M059J (cell line): ENCODE measurements around the gene IGSF9B. TPM values are rescaled to one million over a fixed set of nuclear protein-coding genes. Genes with fewer than 3 reads are reported as not detected.

Experiments used
- DNase-seq: peaks from one replicate; pipeline ENCODE4 v3.0.0-alpha.2; 2012; ENCODE audit warnings: low read depth
- total RNA-seq: library from RNA; depleted of rRNA; stranded (reverse); fragments of >200 nt; shearing (Covaris generic); gene quantifications from 2 replicates; pipeline ENCODE4 v1.2.3, GENCODE V29; 2014

IGSF9B gene
- total RNA-seq, 1 experiment from 2014 or later, result 0.02 TPM

DNA sequence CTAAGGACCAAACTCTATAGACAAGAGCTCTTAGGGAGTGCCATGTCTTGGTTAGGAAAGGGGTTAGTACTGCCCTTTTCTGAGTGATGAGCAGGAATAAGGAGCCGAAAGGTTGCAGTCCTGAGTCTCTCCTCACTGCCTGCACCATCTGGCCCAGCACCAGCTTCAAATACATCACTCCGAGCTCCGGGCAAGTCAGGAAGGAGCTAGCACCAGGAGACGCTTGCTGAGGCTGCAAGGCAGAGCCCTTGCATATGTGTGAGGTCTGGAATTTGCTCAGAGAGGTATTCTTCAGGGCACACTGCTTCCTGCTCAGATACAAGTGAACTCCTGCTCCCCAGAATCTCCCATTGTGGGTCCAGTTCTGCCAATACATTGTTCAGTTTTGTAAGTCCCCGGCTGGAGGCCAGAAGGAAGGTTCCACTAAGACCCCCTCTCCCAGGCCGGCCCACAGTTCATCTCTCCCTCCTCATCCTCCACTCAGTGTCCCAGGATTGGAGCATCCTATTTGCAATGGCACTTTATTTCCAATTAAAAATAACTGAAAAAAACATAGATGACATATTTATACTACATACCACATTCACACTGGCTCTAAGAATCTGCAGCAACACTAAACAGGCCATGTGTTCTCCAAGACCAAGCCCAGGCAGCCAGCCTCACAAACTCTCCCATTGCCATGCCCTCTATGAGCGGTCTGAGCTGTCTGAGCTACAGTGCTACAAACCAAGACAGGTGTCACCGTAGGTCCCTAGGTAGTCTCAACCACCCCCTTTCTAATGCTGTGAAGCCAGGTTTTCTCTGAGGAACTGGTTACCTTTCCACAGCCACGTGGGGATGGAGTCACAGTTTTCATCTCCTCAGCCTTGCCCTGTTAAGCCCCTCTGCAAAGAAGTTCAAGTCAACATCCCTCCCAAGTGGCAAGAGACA, 56.3 kb downstream of the IGSF9B start:
- DNase-seq, result no peak

- no peak for DNase-seq
These were observed 58.0 kb downstream of the IGSF9B start for GRCh38 chr11:133898770-133899115.

DNA sequence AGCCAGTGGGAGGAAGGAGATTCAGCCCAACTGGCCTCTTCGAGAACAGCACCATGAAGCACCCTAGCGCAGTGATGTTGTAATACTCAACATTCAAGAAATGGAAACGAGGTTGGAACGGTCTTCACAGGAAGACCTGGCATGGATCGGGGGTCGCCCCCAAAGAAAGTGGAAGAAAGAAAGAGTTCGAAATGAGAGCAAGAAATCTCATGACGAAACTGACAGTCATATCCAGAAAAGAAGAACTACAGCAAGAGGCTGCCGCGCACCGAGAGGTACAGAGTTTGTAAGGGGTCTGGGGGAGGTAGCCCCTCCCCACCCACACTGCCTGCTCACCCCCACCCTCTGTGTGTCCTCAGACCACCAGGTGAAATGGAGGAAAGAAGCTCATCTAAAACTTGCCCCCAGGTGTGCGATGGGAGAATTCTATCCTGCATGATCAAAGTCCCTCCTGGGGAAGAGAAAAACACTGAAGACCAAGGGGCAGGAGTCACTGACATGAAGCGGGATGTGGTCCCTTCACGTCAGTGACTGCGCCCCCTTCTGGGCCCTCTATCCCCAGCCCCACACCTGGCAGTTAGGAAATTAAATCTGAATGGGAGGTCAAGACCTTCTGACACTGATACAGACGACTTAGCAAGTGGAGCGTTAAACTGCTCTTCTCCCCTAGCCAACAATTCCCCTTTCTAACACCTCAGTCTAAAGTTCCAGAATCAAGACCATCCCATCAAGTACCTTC, 58.6 kb downstream of the IGSF9B start:
- no peak for DNase-seq

DNA sequence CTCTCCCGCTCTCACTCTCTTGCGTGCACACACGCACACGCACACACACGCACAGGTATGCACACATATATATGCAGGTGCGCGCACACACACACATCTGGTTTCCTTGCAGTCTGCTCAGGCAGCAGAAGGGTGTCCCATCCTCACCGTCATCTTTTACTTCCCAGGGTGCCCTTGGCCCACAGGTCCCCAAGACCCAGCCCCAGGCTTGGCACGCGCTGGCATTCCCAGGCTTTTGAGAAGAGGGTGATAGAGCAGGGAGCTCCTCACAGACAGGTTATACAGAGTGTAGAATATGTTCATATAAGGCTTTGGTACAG, 59.5 kb downstream of the IGSF9B start:
- DNase-seq, result no peak

DNA sequence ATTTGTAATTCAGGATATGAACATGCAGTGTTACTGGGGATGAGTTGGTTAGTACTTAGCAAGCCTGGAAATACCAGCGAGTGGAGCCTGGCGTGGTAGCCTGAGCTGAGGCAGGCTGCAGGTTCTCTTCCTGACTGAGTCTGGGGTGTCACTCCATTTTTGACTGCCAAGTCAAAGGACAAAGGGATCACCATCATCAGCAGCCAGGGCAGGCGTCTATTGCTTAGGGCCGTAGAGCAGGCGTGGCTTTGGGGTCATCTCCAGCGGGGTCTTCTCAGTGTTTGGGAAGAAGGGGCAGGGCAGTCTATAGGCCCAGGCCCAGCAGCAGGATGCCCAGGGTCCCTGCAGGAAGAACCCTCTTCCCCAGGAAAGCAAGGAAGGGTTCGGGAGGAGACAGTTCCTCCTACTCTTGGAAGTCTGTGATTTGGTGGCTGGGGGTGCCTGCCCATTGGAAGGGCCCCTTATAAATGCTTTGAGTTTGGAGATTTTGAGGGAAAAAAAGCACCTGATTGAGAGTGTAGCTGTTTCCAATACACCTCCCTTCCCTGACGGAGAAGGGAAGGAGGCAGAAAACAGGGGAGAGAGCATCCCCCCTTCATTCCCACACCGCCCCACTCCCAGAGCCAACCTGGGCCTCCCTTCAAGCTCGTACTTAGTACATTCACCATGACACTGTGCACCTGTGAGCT, 60.0 kb downstream of the IGSF9B start:
- no peak for DNase-seq

GRCh38 chr11:133896028-133896427, 60.7 kb downstream of the IGSF9B start:
- DNase-seq, result no peak

- DNase-seq, result no peak
These were observed 61.2 kb downstream of the IGSF9B start for GRCh38 chr11:133895551-133895950.

GRCh38 chr11:133895061-133895479, 61.7 kb downstream of the IGSF9B start:
- DNase-seq, result peak; percentile 3

DNA sequence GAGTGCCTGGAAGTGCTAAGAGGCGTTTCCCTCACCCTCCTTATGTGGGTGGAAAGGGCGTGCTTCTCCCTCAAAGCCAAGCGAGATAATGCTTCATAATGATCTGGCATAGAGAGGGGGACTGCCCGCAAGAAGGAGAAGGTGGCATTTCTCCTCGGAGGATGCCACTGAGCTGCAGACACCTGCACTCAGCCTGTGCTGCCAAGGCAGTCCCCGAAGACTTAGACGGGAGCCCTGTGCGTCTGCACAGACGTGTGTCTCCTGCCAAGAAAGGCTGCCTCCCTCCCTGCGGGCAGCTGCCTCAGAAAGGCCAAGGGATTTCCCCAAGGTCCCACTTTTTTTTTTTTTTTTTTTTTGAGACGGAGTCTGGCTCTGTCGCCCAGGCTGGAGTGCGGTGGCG, 63.4 kb downstream of the IGSF9B start:
- DNase-seq, result no peak

GRCh38 chr11:133892584-133893380, 64.0 kb downstream of the IGSF9B start:
- no peak for DNase-seq

DNA sequence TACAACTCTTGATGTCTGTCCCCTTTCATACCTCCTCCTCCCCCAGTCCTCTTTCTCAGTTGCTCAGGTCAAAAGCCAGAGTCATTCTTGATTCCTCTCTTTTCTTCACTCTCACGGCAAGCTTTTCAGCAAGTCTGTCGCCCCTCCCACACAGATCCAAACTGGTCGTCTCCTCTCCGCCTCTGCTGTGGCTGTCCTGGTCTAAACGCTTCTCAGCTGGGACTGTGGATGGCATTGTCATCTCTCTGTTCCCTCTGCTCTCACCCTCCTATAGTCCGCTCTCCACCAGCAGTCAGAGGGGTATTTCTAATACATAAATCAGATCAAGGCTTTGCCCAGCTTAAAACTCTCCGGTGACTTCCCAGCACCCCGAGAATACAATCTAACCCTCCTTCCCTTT, 64.6 kb downstream of the IGSF9B start:
- DNase-seq, result no peak

DNA sequence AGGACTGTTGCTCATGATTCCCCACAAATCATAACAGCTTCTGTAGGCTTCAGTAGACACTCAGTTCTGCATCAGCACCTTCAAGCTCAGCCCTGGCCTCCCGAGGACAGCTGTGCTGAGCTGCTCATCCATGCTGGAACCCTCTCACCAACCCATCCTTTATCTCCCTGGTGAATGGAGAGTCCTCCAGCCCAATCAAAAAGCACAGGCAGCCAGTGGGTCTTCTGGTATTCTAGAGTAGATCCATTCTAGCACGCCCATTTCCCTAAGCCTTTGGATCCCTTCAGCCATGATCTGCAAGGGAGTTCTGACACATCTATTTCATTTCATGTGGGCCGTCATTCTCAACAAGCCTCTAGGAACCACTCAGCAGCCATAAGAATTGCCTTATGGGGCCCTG, 66.9 kb downstream of the IGSF9B start:
- no peak for DNase-seq

DNA sequence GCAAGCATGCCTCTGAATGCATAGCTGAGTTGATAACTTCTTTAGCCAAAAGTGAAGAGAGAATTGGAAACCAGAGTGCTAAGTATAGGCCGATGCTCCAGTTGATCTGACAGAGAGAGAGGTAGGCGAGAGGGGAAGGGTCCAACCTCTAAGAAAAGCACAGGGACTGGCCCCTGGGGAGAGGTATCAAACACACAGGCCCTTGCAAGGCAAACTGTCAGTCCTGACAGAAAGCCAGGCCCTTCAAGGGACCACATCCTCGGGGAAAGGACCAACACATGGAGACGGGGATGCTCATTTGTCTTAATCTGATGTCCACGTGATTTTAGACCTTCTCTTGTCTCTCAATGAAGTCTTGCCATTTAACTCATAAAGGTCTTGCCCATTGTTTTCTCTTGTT, 67.6 kb downstream of the IGSF9B start:
- DNase-seq, result no peak

DNA sequence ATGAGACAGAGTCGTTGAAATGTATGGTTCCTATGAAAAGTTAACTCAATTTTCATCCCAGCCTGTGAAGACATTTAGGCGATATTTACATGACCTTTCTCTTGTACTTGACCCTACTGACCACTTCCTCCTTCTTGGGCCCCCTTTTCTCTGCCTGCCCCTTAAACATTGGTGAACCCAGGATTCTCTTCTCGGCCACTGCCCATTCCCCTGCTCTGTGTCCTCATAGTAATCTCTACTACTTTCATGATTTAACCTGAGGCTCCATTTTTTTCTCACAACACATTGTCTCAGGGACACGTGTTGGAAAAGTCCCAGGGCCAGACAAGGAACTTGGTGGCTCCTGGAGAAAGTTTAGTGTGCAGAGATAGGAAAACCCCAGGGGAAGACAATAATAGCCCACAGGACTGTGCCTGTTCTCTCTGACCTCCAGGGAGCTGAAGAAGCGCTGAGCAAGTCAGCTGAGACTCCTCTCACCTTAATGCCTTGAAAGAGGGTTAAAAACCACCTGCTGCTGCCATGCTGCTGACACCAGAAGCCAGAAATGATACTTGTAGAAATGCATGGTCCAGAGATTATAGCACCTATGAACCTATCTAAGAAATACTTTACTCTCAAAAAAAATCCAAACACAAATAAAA, 69.0 kb downstream of the IGSF9B start:
- DNase-seq, result no peak

DNA sequence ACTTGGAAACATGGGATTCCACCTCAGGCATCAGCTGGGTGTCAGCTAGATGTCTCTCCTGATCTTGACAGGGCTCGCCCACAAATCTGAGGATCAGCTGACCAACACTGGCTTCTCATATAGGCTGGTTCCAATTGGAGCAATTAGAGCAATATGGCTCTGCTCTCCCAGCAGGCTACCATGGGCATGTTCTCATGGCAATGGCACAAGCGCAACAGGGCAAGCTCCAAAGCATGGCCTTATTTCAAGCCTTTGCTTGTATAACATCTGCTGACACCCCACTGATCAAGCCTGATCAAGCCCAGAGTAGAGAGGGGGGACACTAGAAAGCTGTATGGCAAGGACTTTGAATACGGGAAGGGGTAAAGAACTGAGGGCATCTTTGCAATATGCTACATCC, 70.7 kb downstream of the IGSF9B start:
- DNase-seq, result no peak

GRCh38 chr11:133872160-133872559, 84.6 kb downstream of the IGSF9B start:
- no peak for DNase-seq

GRCh38 chr11:133867456-133867855, 89.3 kb downstream of the IGSF9B start:
- no peak for DNase-seq

GRCh38 chr11:133865466-133865865, 91.3 kb downstream of the IGSF9B start:
- DNase-seq, result no peak

- no peak for DNase-seq
These were observed 92.0 kb downstream of the IGSF9B start for GRCh38 chr11:133864756-133865155.

DNA sequence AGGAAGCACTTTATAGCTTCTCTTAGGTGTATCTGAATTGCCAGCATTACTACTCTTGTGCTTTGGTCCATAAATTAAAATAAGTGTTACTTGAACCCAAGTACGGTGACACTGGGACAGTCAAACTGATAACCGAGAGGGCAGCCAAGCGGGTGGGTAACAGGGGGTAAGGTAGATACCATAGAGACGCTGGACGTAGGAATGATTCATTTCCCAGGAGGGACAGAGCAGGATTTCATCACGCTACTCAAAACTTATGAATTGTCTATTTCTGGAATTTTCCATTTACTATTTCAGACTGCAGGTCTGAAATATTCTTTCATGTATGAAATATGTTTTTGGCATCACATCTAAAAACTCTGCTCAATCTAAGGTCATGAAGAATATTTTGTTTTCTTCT, 96.6 kb downstream of the IGSF9B start:
- no peak for DNase-seq
